ENCODE measurements around the gene CTSA. TPM values are rescaled to one million over a fixed set of nuclear protein-coding genes. Genes with fewer than 3 reads are reported as not detected.
A peak's percentile ranks its signal among the peaks of the same experiment; 100 is the strongest.

Gene CTSA
- total RNA-seq, 1 donor = 61.3 TPM

- peak within 1 kb of the TSS; percentile 81 for H3K4me3 ChIP-seq (ENCODE audit: low read depth, low read length)
- TF ChIP-seq CTCF (IDR thresholded peaks at IDR 0.05; ENCODE audit: insufficient read depth, low read depth, low read length) = no peak
- DNase-seq (ENCODE audit: low read depth) = peak; percentile 100
These were observed 33.8 kb upstream of the CTSA start, which contains the start of the genes ACOT8 and ZSWIM3 for GRCh38 chr20:45857114-45857881. TSS of gene ACOT8 (minus strand) at chr20:45857392. CDS start at chr20:45857315, 77 bp downstream. TSS of gene ZSWIM3 (plus strand) at chr20:45857614. CDS start at chr20:45857826, 212 bp downstream.

GRCh38 chr20:45857882-45858216, 33.3 kb upstream of the CTSA start:
- no peak for DNase-seq (ENCODE audit: low read depth)

GRCh38 chr20:45859916-45860315, 31.2 kb upstream of the CTSA start:
- no peak overlapping the region for H3K4me3 ChIP-seq (ENCODE audit: low read depth, low read length)
- DNase-seq (ENCODE audit: low read depth) = no peak
- TF ChIP-seq CTCF (IDR thresholded peaks at IDR 0.05; ENCODE audit: insufficient read depth, low read depth, low read length) = no peak

More at GRCh38 chr20:45857882-45858216, 33.3 kb upstream of the CTSA start:
- peak overlapping the region; percentile 81 for H3K4me3 ChIP-seq (ENCODE audit: low read depth, low read length)
- no peak for TF ChIP-seq CTCF (IDR thresholded peaks at IDR 0.05; ENCODE audit: insufficient read depth, low read depth, low read length)

GRCh38 chr20:45860560-45861220, 30.4 kb upstream of the CTSA start:
- no peak for TF ChIP-seq CTCF (IDR thresholded peaks at IDR 0.05; ENCODE audit: insufficient read depth, low read depth, low read length)
- DNase-seq (ENCODE audit: low read depth) = peak; percentile 47
- H3K4me3 ChIP-seq (ENCODE audit: low read depth, low read length) = no peak overlapping the region

- DNase-seq (ENCODE audit: low read depth) = peak; percentile 22
- no peak overlapping the region for H3K4me3 ChIP-seq (ENCODE audit: low read depth, low read length)
- no peak for TF ChIP-seq CTCF (IDR thresholded peaks at IDR 0.05; ENCODE audit: insufficient read depth, low read depth, low read length)
These were observed 29.7 kb upstream of the CTSA start for GRCh38 chr20:45861221-45862075.

GRCh38 chr20:45863543-45864470, 27.3 kb upstream of the CTSA start:
- no peak for TF ChIP-seq CTCF (IDR thresholded peaks at IDR 0.05; ENCODE audit: insufficient read depth, low read depth, low read length)
- H3K4me3 ChIP-seq (ENCODE audit: low read depth, low read length) = no peak overlapping the region
- DNase-seq (ENCODE audit: low read depth) = no peak
